WTC11 (cell line): Measurements from ENCODE around the gene HS3ST1.

Experiments used
- SP1 ChIP-seq: sonication (generic); formaldehyde crosslinking; conservative IDR thresholded peaks from 2 replicates; pipeline ENCODE4 v1.8.1; 2022; ENCODE audit warnings: missing genetic modification reagents
- ZNF232 ChIP-seq: sonication (generic); formaldehyde crosslinking; IDR thresholded peaks from 2 replicates; pipeline ENCODE4 v1.8.0; 2022; ENCODE audit warnings: mild to moderate bottlenecking, missing genetic modification reagents
- TF ChIP-seq, protein P1 (sequence below): fragments of 200-600 bp; IDR thresholded peaks from 2 replicates; pipeline ENCODE4 v1.8.0; 2022; ENCODE audit warnings: antibody characterized with exemption
- TF ChIP-seq, protein P2 (sequence below): sonication (generic); formaldehyde crosslinking; IDR thresholded peaks from 2 replicates; pipeline ENCODE4 v1.8.1; 2023; ENCODE audit warnings: mild to moderate bottlenecking, missing genetic modification reagents, moderate library complexity

DNA sequence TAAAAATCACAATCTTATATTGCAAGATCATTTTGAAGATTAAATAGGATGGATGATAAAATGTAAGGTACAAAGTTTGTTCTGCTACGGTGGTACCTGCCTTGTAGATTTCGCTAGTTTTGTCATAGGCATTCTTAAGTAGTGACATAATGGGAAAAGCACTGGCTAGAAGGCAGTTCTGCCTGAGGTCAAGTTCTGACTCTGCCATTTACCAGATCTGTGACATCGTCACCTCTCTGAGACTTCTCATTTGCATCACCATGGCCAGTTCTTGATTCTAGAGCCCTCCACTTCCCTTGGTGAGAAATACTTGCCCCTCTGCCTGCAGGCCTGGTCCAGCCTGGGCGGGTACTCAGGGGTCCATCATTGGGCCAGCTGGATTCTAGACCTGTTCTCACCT is 85.2 kb downstream of the HS3ST1 start:
- TF ChIP-seq, protein P1, sequence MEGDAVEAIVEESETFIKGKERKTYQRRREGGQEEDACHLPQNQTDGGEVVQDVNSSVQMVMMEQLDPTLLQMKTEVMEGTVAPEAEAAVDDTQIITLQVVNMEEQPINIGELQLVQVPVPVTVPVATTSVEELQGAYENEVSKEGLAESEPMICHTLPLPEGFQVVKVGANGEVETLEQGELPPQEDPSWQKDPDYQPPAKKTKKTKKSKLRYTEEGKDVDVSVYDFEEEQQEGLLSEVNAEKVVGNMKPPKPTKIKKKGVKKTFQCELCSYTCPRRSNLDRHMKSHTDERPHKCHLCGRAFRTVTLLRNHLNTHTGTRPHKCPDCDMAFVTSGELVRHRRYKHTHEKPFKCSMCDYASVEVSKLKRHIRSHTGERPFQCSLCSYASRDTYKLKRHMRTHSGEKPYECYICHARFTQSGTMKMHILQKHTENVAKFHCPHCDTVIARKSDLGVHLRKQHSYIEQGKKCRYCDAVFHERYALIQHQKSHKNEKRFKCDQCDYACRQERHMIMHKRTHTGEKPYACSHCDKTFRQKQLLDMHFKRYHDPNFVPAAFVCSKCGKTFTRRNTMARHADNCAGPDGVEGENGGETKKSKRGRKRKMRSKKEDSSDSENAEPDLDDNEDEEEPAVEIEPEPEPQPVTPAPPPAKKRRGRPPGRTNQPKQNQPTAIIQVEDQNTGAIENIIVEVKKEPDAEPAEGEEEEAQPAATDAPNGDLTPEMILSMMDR: no peak
- TF ChIP-seq SP1 (CRISPR knock-in tag) (no peak), ZNF232 (CRISPR knock-in tag) (no peak)
- TF ChIP-seq, protein P2, sequence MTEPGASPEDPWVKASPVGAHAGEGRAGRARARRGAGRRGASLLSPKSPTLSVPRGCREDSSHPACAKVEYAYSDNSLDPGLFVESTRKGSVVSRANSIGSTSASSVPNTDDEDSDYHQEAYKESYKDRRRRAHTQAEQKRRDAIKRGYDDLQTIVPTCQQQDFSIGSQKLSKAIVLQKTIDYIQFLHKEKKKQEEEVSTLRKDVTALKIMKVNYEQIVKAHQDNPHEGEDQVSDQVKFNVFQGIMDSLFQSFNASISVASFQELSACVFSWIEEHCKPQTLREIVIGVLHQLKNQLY (CRISPR knock-in tag): no peak
